Measurements from ENCODE around the gene SYNJ1. TPM values are rescaled to one million over a fixed set of nuclear protein-coding genes. Genes with fewer than 3 reads are reported as not detected.
"Not testable (repeated sequence)": the region's sequence is repeated elsewhere in the genome, so short reads cannot be mapped to it uniquely, and the experiment has no call there.

Gene SYNJ1
- total RNA-seq, 1 donor, result 11.4 TPM

DNA sequence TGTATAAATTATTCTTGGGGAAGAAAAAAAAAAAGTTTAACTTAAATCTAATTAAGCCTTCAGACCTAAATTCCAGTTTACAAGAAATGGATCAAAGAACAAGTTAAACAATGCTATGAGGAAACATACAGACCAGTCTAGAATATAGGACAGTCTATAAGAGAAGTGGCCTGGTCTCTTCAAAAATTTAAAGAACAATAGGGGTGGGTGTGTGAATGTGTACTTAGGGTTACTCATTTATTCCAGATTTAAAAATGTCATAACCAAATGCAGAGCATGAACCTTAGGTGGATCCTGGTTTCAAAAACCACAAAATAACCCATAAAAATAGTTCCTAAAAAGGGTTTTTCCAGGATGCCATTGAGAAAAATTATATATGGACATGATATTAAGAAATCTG lies 21.8 kb upstream of the SYNJ1 start:
- no peak for TF ChIP-seq CTCF (IDR thresholded peaks at IDR 0.05; ENCODE audit: insufficient read depth, low read length)
- H3K4me3 ChIP-seq (ENCODE audit: low read depth, low read length), result no peak overlapping the region

GRCh38 chr21:32748529-32748928 lies 20.7 kb upstream of the SYNJ1 start:
- no peak for TF ChIP-seq CTCF (IDR thresholded peaks at IDR 0.05; ENCODE audit: insufficient read depth, low read length)
- no peak for DNase-seq (ENCODE audit: low read depth)
- no peak overlapping the region for H3K4me3 ChIP-seq (ENCODE audit: low read depth, low read length)

More for the DNA sequence above, 21.8 kb upstream of the SYNJ1 start:
- no peak for DNase-seq (ENCODE audit: low read depth)

GRCh38 chr21:32747396-32747795 lies 19.6 kb upstream of the SYNJ1 start:
- DNase-seq (ENCODE audit: low read depth), result no peak
- TF ChIP-seq CTCF (IDR thresholded peaks at IDR 0.05; ENCODE audit: insufficient read depth, low read length), result no peak
- no peak overlapping the region for H3K4me3 ChIP-seq (ENCODE audit: low read depth, low read length)

GRCh38 chr21:32746711-32747110 lies 18.9 kb upstream of the SYNJ1 start:
- H3K4me3 ChIP-seq (ENCODE audit: low read depth, low read length); DNase-seq (ENCODE audit: low read depth): not testable (repeated sequence)

DNA sequence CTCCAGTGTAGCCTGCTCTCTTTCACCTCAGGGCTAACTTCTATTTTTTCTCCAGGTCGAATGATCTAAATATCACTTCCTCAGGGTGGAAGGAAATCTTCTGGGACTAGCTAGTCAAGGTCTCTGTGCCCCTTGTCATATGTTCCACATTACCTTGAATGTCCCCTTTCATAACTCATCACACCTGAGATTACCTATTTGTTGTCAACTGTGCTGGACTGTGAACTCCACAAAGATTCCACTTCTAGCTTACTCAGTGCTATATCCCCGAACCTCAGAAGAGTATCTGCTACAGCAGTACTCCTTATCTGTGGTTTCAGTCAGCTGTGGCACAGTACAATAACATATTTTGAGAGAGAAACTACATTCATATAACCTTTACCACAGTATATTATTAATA lies 14.6 kb upstream of the SYNJ1 start:
- H3K4me3 ChIP-seq (ENCODE audit: low read depth, low read length), result no peak overlapping the region
- TF ChIP-seq CTCF (IDR thresholded peaks at IDR 0.05; ENCODE audit: insufficient read depth, low read length), result no peak
- no peak for DNase-seq (ENCODE audit: low read depth)

DNA sequence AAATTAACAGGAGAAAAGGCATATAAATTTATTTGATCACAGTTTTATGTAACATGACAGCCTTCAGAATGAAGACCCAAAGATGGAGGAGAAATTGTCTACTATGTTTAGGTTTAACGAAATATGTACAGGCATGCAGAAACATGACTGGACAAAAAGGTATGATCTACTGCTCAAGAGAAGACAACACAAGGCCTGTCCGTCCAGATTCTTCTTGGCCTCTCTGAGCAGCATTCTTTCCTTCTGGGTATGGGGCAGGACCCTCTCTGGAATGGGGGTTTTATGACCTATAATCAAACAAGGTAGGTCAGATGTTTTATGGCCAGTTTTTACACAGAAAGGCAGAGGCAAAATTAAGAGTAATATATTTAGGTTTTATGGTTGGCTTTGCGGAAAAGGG lies 13.5 kb upstream of the SYNJ1 start:
- no peak for DNase-seq (ENCODE audit: low read depth)
- no peak for TF ChIP-seq CTCF (IDR thresholded peaks at IDR 0.05; ENCODE audit: insufficient read depth, low read length)
- no peak overlapping the region for H3K4me3 ChIP-seq (ENCODE audit: low read depth, low read length)

GRCh38 chr21:32739946-32740345 lies 12.1 kb upstream of the SYNJ1 start:
- no peak for TF ChIP-seq CTCF (IDR thresholded peaks at IDR 0.05; ENCODE audit: insufficient read depth, low read length)
- no peak for DNase-seq (ENCODE audit: low read depth)

GRCh38 chr21:32736083-32736482 lies 8.3 kb upstream of the SYNJ1 start:
- H3K4me3 ChIP-seq (ENCODE audit: low read depth, low read length); DNase-seq (ENCODE audit: low read depth): not testable (repeated sequence)

More at GRCh38 chr21:32739946-32740345, 12.1 kb upstream of the SYNJ1 start:
- H3K4me3 ChIP-seq (ENCODE audit: low read depth, low read length), result no peak overlapping the region

Data from fibroblast of the aortic adventitia (primary cell).